ENCODE results near the gene BCCIP.
A peak's percentile ranks its signal among the peaks of the same experiment; 100 is the strongest.

Gene BCCIP

GRCh38 chr10:125822878-125823662 is at the start of gene BCCIP, which contains the start of gene UROS:
Gene BCCIP, plus strand, starts transcription at chr10:125823546. Its CDS starts 12 bp downstream, at chr10:125823558.
Gene UROS, minus strand, starts transcription at chr10:125823258. Its CDS starts 6,759 bp downstream, at chr10:125816499.
- DNase-seq (ENCODE audit: low read depth), result peak; percentile 77

- DNase-seq (ENCODE audit: low read depth), result no peak
Observed at GRCh38 chr10:125773687-125774543, 49.4 kb upstream of the BCCIP start.

GRCh38 chr10:125774581-125775191 is 48.7 kb upstream of the BCCIP start:
- DNase-seq (ENCODE audit: low read depth), result no peak

GRCh38 chr10:125775491-125776106 is 47.7 kb upstream of the BCCIP start, which contains the start of gene MMP21:
Gene MMP21, minus strand, starts transcription at chr10:125775821. Its CDS starts 0 bp downstream, at chr10:125775821.
- DNase-seq (ENCODE audit: low read depth), result no peak

GRCh38 chr10:125777806-125778205 is 45.5 kb upstream of the BCCIP start:
- DNase-seq (ENCODE audit: low read depth), result no peak

- DNase-seq (ENCODE audit: low read depth), result no peak
Observed at GRCh38 chr10:125778556-125778955, 44.8 kb upstream of the BCCIP start.

GRCh38 chr10:125779403-125780327 is 43.7 kb upstream of the BCCIP start:
- no peak for DNase-seq (ENCODE audit: low read depth)

GRCh38 chr10:125781374-125781773 is 42.0 kb upstream of the BCCIP start:
- no peak for DNase-seq (ENCODE audit: low read depth)

GRCh38 chr10:125782054-125782453 is 41.3 kb upstream of the BCCIP start:
- no peak for DNase-seq (ENCODE audit: low read depth)

GRCh38 chr10:125782616-125783015 is 40.7 kb upstream of the BCCIP start:
- DNase-seq (ENCODE audit: low read depth), result no peak

GRCh38 chr10:125783408-125783807 is 39.9 kb upstream of the BCCIP start:
- no peak for DNase-seq (ENCODE audit: low read depth)

- no peak for DNase-seq (ENCODE audit: low read depth)
Observed at GRCh38 chr10:125783957-125784356, 39.4 kb upstream of the BCCIP start.

GRCh38 chr10:125785791-125786190 is 37.6 kb upstream of the BCCIP start:
- DNase-seq (ENCODE audit: low read depth), result no peak

GRCh38 chr10:125788156-125789034 is 35.0 kb upstream of the BCCIP start:
- DNase-seq (ENCODE audit: low read depth), result no peak

- no peak for DNase-seq (ENCODE audit: low read depth)
Observed at GRCh38 chr10:125792342-125793300, 30.7 kb upstream of the BCCIP start.

GRCh38 chr10:125795128-125795527 is 28.2 kb upstream of the BCCIP start:
- DNase-seq (ENCODE audit: low read depth), result no peak

GRCh38 chr10:125795637-125796190 is 27.6 kb upstream of the BCCIP start:
- no peak for DNase-seq (ENCODE audit: low read depth)

- no peak for DNase-seq (ENCODE audit: low read depth)
Observed at GRCh38 chr10:125797424-125797823, 25.9 kb upstream of the BCCIP start.
